Endothelial cell of umbilical vein (primary cell): ENCODE data around the gene EXOC5. TPM values are rescaled to one million over a fixed set of nuclear protein-coding genes. Genes with fewer than 3 reads are reported as not detected.

Source experiments
- BruUV-seq: library from RNA; stranded (reverse); fragments of 400-500 nt; replicated peaks from 2 replicates; lab custom pipeline; 2021; lab: Mats Ljungman, UMichigan
- CTCF ChIA-PET: fragments of 300-600, 350-600 bp; sonication (Branson Sonifier 250); formaldehyde crosslinking; loops from one replicate; lab custom pipeline; 2021; ENCODE audit warnings: antibody characterized with exemption, inconsistent platforms; lab: Charles Lee
- POLR2A ChIA-PET: fragments of 300-600, 350-600 bp; sonication (Branson Sonifier 250); formaldehyde crosslinking; loops from one replicate; lab custom pipeline; 2021; ENCODE audit warnings: antibody characterized with exemption, inconsistent platforms; lab: Charles Lee
- DNase-seq: peaks from one replicate; pipeline ENCODE4 v3.0.0-alpha.2; 2011; ENCODE audit warnings: low read depth, low spot score
- FAIRE-seq: peaks from 2 replicates; lab custom pipeline; 2011; peaks lifted over from hg19 to GRCh38; lab: Jason Lieb, UNC
- H2AFZ ChIP-seq: 2 replicates; pipeline ENCODE4 v1.6.0; 2012; ENCODE audit warnings: low read depth, low read length, control low read depth, inconsistent platforms
- H3K27ac ChIP-seq: 2 replicates; pipeline ENCODE4 v1.5.1; 2011; ENCODE audit warnings: low read depth, mild to moderate bottlenecking, control low read depth, low read length, moderate library complexity; ENCODE audit not compliant: insufficient read depth
- H3K27me3 ChIP-seq, 2 experiments: 2 replicates each; pipeline versions ENCODE4 v1.6.0 to v1.6.1; 2011; ENCODE audit warnings: low read length in 2 of 2, mixed read lengths in 1 of 2; ENCODE audit not compliant: control insufficient read depth in 2 of 2, insufficient read depth in 2 of 2
- H3K36me3 ChIP-seq, 2 experiments: 2 replicates in 1 of 2; 3 replicates in 1 of 2; pipeline ENCODE4 v1.5.1; 2011; ENCODE audit warnings: low read length in 2 of 2, mild to moderate bottlenecking in 1 of 2, moderate library complexity in 1 of 2; ENCODE audit not compliant: control insufficient read depth in 2 of 2, insufficient read depth in 2 of 2; ENCODE audit errors: extremely low read depth in 1 of 2
- H3K4me1 ChIP-seq: 3 replicates; pipeline ENCODE4 v1.5.1; 2011; ENCODE audit warnings: mild to moderate bottlenecking, low read length; ENCODE audit not compliant: control insufficient read depth, insufficient read depth; ENCODE audit errors: extremely low read depth
- H3K4me2 ChIP-seq: 2 replicates; pipeline ENCODE4 v1.6.1; 2011; ENCODE audit warnings: low read length, control low read depth, mixed read lengths; ENCODE audit not compliant: insufficient read depth
- H3K4me3 ChIP-seq, 3 experiments: fragments of 200-600 bp in 1 of 3; sonication (generic), shearing (Covaris generic) in 1 of 3; replicated peaks in 1 of 3; 2 replicates each; pipeline ENCODE4 v1.5.1; 2011 to 2016; ENCODE audit warnings: control low read depth in 3 of 3, low read length in 3 of 3, mild to moderate bottlenecking in 2 of 3, inconsistent platforms in 1 of 3, low read depth in 1 of 3, moderate library complexity in 1 of 3; ENCODE audit not compliant: insufficient read depth in 1 of 3
- H3K79me2 ChIP-seq: 2 replicates; pipeline ENCODE4 v1.6.0; 2012; ENCODE audit warnings: low read length, inconsistent platforms; ENCODE audit not compliant: control insufficient read depth, insufficient read depth
- H3K9ac ChIP-seq: replicated peaks from 2 replicates; pipeline ENCODE3; 2011; ENCODE audit warnings: low read length, control low read depth; ENCODE audit not compliant: insufficient read depth; ENCODE audit errors: extremely low read depth
- H3K9me1 ChIP-seq: replicated peaks from 3 replicates; pipeline ENCODE4 v1.6.0; 2011; ENCODE audit warnings: mild to moderate bottlenecking, low read length; ENCODE audit not compliant: control insufficient read depth, insufficient read depth; ENCODE audit errors: extremely low read depth
- H3K9me3 ChIP-seq: replicated peaks from 2 replicates; pipeline ENCODE4 v1.5.1; 2012; ENCODE audit warnings: low read length, inconsistent platforms; ENCODE audit not compliant: control insufficient read depth, insufficient read depth
- H4K20me1 ChIP-seq: replicated peaks from 2 replicates; pipeline ENCODE3; 2011; ENCODE audit warnings: mild to moderate bottlenecking, low read length; ENCODE audit not compliant: control insufficient read depth, insufficient read depth; ENCODE audit errors: extremely low read depth
- EZH2 ChIP-seq: IDR thresholded peaks from 2 replicates; pipeline ENCODE4 v1.6.1; 2012; ENCODE audit warnings: borderline replicate concordance, low read depth, mild to moderate bottlenecking, moderate library complexity, low read length, inconsistent platforms; ENCODE audit not compliant: severe bottlenecking
- FOS ChIP-seq: IDR thresholded peaks from 2 replicates; pipeline ENCODE4 v1.6.1; 2011; ENCODE audit warnings: mild to moderate bottlenecking, low read length, moderate library complexity, borderline replicate concordance; ENCODE audit not compliant: insufficient read depth
- GATA2 ChIP-seq: IDR thresholded peaks from 2 replicates; pipeline ENCODE4 v1.7.0; 2011; ENCODE audit warnings: low read depth, mild to moderate bottlenecking, moderate library complexity, mixed read lengths, low read length; ENCODE audit not compliant: insufficient read length, insufficient read depth
- JUN ChIP-seq: IDR thresholded peaks from 2 replicates; pipeline ENCODE4 v1.6.1; 2011; ENCODE audit warnings: borderline replicate concordance, low read depth; ENCODE audit not compliant: insufficient read length, insufficient read depth
- MYC ChIP-seq: IDR thresholded peaks from one replicate; pipeline ENCODE4 v1.6.1; 2011; ENCODE audit warnings: mild to moderate bottlenecking, low read depth, low read length
- POLR2A ChIP-seq: IDR thresholded peaks from 2 replicates; pipeline ENCODE4 v1.6.1; 2012; ENCODE audit warnings: low read depth, mild to moderate bottlenecking, control low read depth, low read length
- POLR2AphosphoS5 ChIP-seq: IDR thresholded peaks from 2 replicates; pipeline ENCODE4 v1.6.1; 2012; ENCODE audit warnings: low read depth, mild to moderate bottlenecking, control low read depth, low read length, moderate library complexity; ENCODE audit not compliant: insufficient read depth
- dilution Hi-C: fragments of 300-500 bp; cut with MboI; formaldehyde crosslinking; loops from one replicate; pipeline ENCODE4 v1.15.0; 2019; ENCODE audit warnings: low sequenced_read_pairs; ENCODE audit not compliant: extremely low pct_ligation_motif_present
- intact Hi-C: fragments of 100-400 bp; cut with micrococcal nuclease; formaldehyde crosslinking; loops from one replicate; pipeline ENCODE4 v1.10.0; 2022
- polyA plus RNA-seq, 4 experiments: library from polyadenylated mRNA; depleted of rRNA in 3 of 4; stranded (reverse) in 3 of 4; unstranded in 1 of 4; fragments of >200 nt; gene quantifications; 2 replicates each; pipeline versions ENCODE4 v1.2.1 to v1.2.3, GENCODE V29; 2011 to 2012; ENCODE audit warnings: missing spikeins in 1 of 4
- total RNA-seq: library from RNA; stranded (reverse); gene quantifications from 2 replicates; pipeline ENCODE4 v1.2.3, GENCODE V29; 2021
- TF ChIP-seq, protein P1 (sequence below), 2 donors: IDR thresholded peaks; 1 replicate in 1 of 2; 2 replicates in 1 of 2; pipeline ENCODE4 v1.5.1; 2011; ENCODE audit warnings: low read length in 2 of 2, mild to moderate bottlenecking in 2 of 2, moderate library complexity in 2 of 2, control low read depth in 1 of 2, inconsistent platforms in 1 of 2, low read depth in 1 of 2; ENCODE audit not compliant: insufficient read depth in 1 of 2; ENCODE audit errors: extremely low read depth in 1 of 2
- TF ChIP-seq, protein P2 (sequence below): IDR thresholded peaks from 2 replicates; pipeline ENCODE4 v1.6.1; 2011; ENCODE audit not compliant: insufficient read depth, insufficient read length

EXOC5 gene
- total and polyA plus RNA-seq, 2 donors (not counting 3 experiments of a cell fraction or from before 2014, with no cell fraction given), result 23.9 to 104 TPM

DNA sequence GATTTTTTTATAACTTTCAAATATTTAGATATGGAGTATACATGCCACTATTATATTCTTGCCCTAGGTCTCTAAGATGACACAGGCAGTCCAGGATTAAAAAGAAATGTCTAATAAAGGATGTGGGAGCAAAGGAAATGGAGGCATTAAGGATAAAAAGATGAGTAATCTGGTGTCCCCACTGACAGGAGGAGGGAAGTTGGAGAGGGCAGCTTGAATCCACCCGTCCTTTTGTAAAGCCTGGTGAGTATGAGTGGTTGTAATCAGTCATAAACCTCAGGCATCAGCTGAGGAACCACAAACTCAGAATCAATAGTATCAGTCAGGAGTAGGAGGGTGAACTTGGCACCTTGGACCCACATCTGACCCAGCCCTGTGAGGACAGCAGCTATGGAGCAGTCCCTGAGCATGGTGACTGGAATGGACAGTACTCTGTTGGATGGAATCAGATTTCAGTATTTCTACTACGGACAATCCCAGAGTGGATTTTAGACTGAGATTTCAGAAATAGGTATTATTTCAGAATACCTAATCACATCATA, 100.5 kb downstream of the EXOC5 start:
- dilution Hi-C loops (no loop called here), intact Hi-C loops (no loop called here)
- Histone ChIP-seq H3K79me2 (no peaks in the 10 kb centered on the region), H3K27me3 (no peaks in the 10 kb centered on the region), H3K36me3 (no peaks in the 10 kb centered on the region), H3K9ac (no peak overlapping the region), H3K9me1 (no peaks in the 10 kb centered on the region), H3K27ac (no peak overlapping the region), H2AFZ (no peak overlapping the region), H3K9me3 (no peaks in the 10 kb centered on the region), H3K4me3 (no peak overlapping the region), H3K4me2 (no peak overlapping the region), H3K4me1 (no peaks in the 10 kb centered on the region), H4K20me1 (no peaks in the 10 kb centered on the region)
- BruUV-seq, result no TSS peak
- DNase-seq (no peak), FAIRE-seq (no peak)
- CTCF ChIA-PET, result interaction anchor here (1.1 kb wide), 1 partner anchor 12 kb away, joined by 3 read pairs; no protein-coding TSS in a partner anchor
- TF ChIP-seq GATA2 (no peak), JUN (no peak), FOS (no peak), MYC (no peak), EZH2 (no peak), POLR2A (no peak), POLR2AphosphoS5 (no peak)
- TF ChIP-seq, protein P1, sequence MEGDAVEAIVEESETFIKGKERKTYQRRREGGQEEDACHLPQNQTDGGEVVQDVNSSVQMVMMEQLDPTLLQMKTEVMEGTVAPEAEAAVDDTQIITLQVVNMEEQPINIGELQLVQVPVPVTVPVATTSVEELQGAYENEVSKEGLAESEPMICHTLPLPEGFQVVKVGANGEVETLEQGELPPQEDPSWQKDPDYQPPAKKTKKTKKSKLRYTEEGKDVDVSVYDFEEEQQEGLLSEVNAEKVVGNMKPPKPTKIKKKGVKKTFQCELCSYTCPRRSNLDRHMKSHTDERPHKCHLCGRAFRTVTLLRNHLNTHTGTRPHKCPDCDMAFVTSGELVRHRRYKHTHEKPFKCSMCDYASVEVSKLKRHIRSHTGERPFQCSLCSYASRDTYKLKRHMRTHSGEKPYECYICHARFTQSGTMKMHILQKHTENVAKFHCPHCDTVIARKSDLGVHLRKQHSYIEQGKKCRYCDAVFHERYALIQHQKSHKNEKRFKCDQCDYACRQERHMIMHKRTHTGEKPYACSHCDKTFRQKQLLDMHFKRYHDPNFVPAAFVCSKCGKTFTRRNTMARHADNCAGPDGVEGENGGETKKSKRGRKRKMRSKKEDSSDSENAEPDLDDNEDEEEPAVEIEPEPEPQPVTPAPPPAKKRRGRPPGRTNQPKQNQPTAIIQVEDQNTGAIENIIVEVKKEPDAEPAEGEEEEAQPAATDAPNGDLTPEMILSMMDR (IDR thresholded peaks at IDR 0.05; ENCODE audit: extremely low read depth in 1 of 2, insufficient read depth in 1 of 2, low read depth in 1 of 2, low read length in 2 of 2), result no peak
- TF ChIP-seq, protein P2, sequence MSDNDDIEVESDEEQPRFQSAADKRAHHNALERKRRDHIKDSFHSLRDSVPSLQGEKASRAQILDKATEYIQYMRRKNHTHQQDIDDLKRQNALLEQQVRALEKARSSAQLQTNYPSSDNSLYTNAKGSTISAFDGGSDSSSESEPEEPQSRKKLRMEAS, result no peak
- POLR2A ChIA-PET, result no interaction called here
